Measurements from ENCODE around the gene SMARCAD1.
"Not testable (repeated sequence)": the region's sequence is repeated elsewhere in the genome, so short reads cannot be mapped to it uniquely, and the experiment has no call there.

DNA sequence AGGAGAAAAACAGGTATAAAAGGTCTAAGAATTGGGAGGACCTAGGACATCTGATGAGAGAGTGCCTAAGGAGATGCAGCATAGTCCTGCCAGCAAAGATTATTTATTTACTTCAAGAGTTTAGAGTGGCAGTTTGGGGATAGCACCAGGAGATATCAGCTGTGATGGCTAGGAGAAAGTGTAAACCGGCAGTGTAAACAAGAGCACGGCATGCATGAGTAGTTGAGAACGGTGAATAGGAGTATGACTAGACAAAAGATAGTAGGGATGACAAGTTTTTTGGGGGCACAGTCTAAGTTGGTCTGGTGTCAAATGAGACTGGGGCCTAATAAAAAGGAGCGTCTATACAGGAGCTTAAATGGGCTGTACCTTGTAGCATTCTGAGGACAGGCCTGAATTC is 86.3 kb downstream of the SMARCAD1 start:
- TF ChIP-seq, protein P1, sequence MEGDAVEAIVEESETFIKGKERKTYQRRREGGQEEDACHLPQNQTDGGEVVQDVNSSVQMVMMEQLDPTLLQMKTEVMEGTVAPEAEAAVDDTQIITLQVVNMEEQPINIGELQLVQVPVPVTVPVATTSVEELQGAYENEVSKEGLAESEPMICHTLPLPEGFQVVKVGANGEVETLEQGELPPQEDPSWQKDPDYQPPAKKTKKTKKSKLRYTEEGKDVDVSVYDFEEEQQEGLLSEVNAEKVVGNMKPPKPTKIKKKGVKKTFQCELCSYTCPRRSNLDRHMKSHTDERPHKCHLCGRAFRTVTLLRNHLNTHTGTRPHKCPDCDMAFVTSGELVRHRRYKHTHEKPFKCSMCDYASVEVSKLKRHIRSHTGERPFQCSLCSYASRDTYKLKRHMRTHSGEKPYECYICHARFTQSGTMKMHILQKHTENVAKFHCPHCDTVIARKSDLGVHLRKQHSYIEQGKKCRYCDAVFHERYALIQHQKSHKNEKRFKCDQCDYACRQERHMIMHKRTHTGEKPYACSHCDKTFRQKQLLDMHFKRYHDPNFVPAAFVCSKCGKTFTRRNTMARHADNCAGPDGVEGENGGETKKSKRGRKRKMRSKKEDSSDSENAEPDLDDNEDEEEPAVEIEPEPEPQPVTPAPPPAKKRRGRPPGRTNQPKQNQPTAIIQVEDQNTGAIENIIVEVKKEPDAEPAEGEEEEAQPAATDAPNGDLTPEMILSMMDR (conservative IDR thresholded peaks at IDR 0.05): not testable (repeated sequence)
- TF ChIP-seq ZFX (IDR thresholded peaks at IDR 0.05): not testable (repeated sequence)

All from C4-2B (cell line).